K562 (cell line): ENCODE results near the gene RIMOC1. TPM values are rescaled to one million over a fixed set of nuclear protein-coding genes. Genes with fewer than 3 reads are reported as not detected.

Experiments
- AFF4 ChIP-seq: sonication (generic); formaldehyde crosslinking; IDR thresholded peaks from 2 replicates; pipeline ENCODE4 v1.8.0; 2023; ENCODE audit warnings: mild to moderate bottlenecking, missing genetic modification reagents
- ARID2 ChIP-seq: fragments of 450-650 bp; IDR thresholded peaks from 2 replicates; pipeline ENCODE4 v1.6.1; 2017; ENCODE audit warnings: antibody characterized with exemption, mild to moderate bottlenecking
- CHD4 ChIP-seq: fragments of 200-600 bp; sonication (generic); IDR thresholded peaks from 3 replicates; pipeline ENCODE4 v1.6.1; 2012; ENCODE audit warnings: low read depth, mild to moderate bottlenecking, mixed read lengths, low read length, inconsistent platforms; ENCODE audit not compliant: insufficient read depth, insufficient replicate concordance, poor library complexity, severe bottlenecking
- E4F1 ChIP-seq: fragments of 250-450 bp; sonication (Bioruptor Pico); IDR thresholded peaks from 2 replicates; pipeline ENCODE4 v1.5.0; 2021; ENCODE audit warnings: mild to moderate bottlenecking, borderline replicate concordance
- EGR1 ChIP-seq: fragments of 450-650 bp; conservative IDR thresholded peaks from 2 replicates; pipeline ENCODE4 v1.6.1; 2017; ENCODE audit warnings: mild to moderate bottlenecking
- ELF4 ChIP-seq: fragments of 450-650 bp; formaldehyde crosslinking; IDR thresholded peaks from 2 replicates; pipeline ENCODE4 v1.4.0; 2022; ENCODE audit warnings: missing genetic modification characterization
- FOSL1 ChIP-seq: fragments of 200-800 bp; sonication (Bioruptor generic); conservative IDR thresholded peaks from 2 replicates; pipeline ENCODE4 v1.6.1; 2016; ENCODE audit warnings: missing genetic modification characterization, missing compliant biosample characterization
- HMBOX1 ChIP-seq: sonication (generic); IDR thresholded peaks from 2 replicates; pipeline ENCODE4 v1.6.1; 2016
- ILK ChIP-seq: fragments of 450-650 bp; IDR thresholded peaks from 2 replicates; pipeline ENCODE4 v1.6.1; 2016; ENCODE audit warnings: missing genetic modification characterization, low read depth, mild to moderate bottlenecking, missing compliant biosample characterization, moderate library complexity, borderline replicate concordance
- MITF ChIP-seq: IDR thresholded peaks from 2 replicates; pipeline ENCODE4 v1.6.1; 2014; ENCODE audit warnings: antibody characterized with exemption
- NR3C1 ChIP-seq: sonication (generic); formaldehyde crosslinking; IDR thresholded peaks from 2 replicates; pipeline ENCODE4 v1.8.1; 2022; ENCODE audit warnings: missing genetic modification reagents
- OTX1 ChIP-seq: fragments of 450-650 bp; formaldehyde crosslinking; IDR thresholded peaks from 2 replicates; pipeline ENCODE4 v1.4.0; 2022; ENCODE audit warnings: mild to moderate bottlenecking
- PHB2 ChIP-seq: fragments of 450-650 bp; IDR thresholded peaks from 2 replicates; pipeline ENCODE4 v1.6.1; 2017; ENCODE audit warnings: low read depth
- PRPF4 ChIP-seq: fragments of 200-400 bp; formaldehyde crosslinking; IDR thresholded peaks from one replicate; pipeline ENCODE4 v1.6.1; 2017; ENCODE audit warnings: low read length, low read depth, mild to moderate bottlenecking; ENCODE audit not compliant: insufficient read depth, poor library complexity, severe bottlenecking
- PURB ChIP-seq: sonication (generic); formaldehyde crosslinking; IDR thresholded peaks from 2 replicates; pipeline ENCODE4 v1.9.0; 2021; ENCODE audit warnings: low read depth, mild to moderate bottlenecking, missing genetic modification reagents
- RUNX1 ChIP-seq: sonication (generic); IDR thresholded peaks from 2 replicates; pipeline ENCODE4 v1.6.1; 2016; ENCODE audit warnings: antibody characterized with exemption, low read depth
- SMAD1 ChIP-seq: fragments of 150-350 bp; IDR thresholded peaks from 2 replicates; pipeline ENCODE4 v1.6.1; 2014; ENCODE audit warnings: low read length, low read depth; ENCODE audit not compliant: partially characterized antibody
- STAT5A ChIP-seq: IDR thresholded peaks from 2 replicates; pipeline ENCODE4 v1.6.1; 2012; ENCODE audit warnings: low read length, inconsistent platforms, borderline replicate concordance
- TARDBP ChIP-seq: fragments of 450-650 bp; IDR thresholded peaks from 2 replicates; pipeline ENCODE4 v1.6.1; 2016
- ZNF436 ChIP-seq: fragments of 250-450, 450-650 bp; sonication (Bioruptor Pico); formaldehyde crosslinking; IDR thresholded peaks from 2 replicates; pipeline ENCODE4 v1.7.0; 2020; ENCODE audit warnings: mild to moderate bottlenecking
- ZNF695 ChIP-seq: fragments of 450-650 bp; formaldehyde crosslinking; IDR thresholded peaks from 2 replicates; pipeline ENCODE4 v1.4.0; 2020; ENCODE audit warnings: mild to moderate bottlenecking, moderate library complexity
- ZNF717 ChIP-seq: fragments of 250-450 bp; sonication (Bioruptor Pico); IDR thresholded peaks from 2 replicates; pipeline ENCODE4 v1.5.0; 2021
- polyA plus RNA-seq, 8 experiments: library from polyadenylated mRNA; depleted of rRNA in 4 of 8; stranded (reverse) in 5 of 8; unstranded in 3 of 8; fragments of >200 nt; fragmentation: Nextera tagmentation in 2 of 8; fragmentation: Illumina TruSeq in 1 of 8; extraction: Ambion mirVana in 2 of 8; extraction: Trizol in 1 of 8; gene quantifications; 2 replicates each; pipeline versions ENCODE4 v1.2.1 to v1.2.3, GENCODE V29; 2011 to 2014; ENCODE audit warnings: inconsistent platforms in 1 of 8, missing spikeins in 1 of 8
- total RNA-seq, 7 experiments: library from RNA; depleted of rRNA in 6 of 7; stranded (reverse); fragments of >200 nt in 6 of 7; fragmentation: Illumina TruSeq in 2 of 7; extraction: Trizol in 2 of 7; gene quantifications; 2 replicates each; pipeline versions ENCODE4 v1.2.1 to v1.2.3, GENCODE V29; 2011 to 2021; ENCODE audit warnings: low replicate concordance in 1 of 7

The RIMOC1 gene
- total and polyA plus RNA-seq, 9 of the 15 experiments (the other 6 are each of a cell fraction or from before 2014, with no cell fraction given), result 11.6 to 63.1 (median 30.8) TPM

GRCh38 chr5:41883243-41883642 lies 20.9 kb upstream of the RIMOC1 start (continued):
- TF ChIP-seq ELF4 (CRISPR knock-in tag) (no peak), ZNF717 (CRISPR knock-in tag) (no peak), RUNX1 (no peak), ARID2 (no peak), ZNF436 (CRISPR knock-in tag) (no peak), PRPF4 (no peak), NR3C1 (CRISPR knock-in tag) (no peak), PURB (CRISPR knock-in tag) (no peak), STAT5A (peak; percentile 52), ZNF695 (CRISPR knock-in tag) (no peak), EGR1 (peak; percentile 44), FOSL1 (tag) (0 out of 2 replicates have a peak, but pooled peaks have one; percentile 25), HMBOX1 (peak; percentile 95), E4F1 (0 out of 2 replicates have a peak, but pooled peaks have one; percentile 45), SMAD1 (peak; percentile 42), CHD4 (no peak), ILK (no peak), OTX1 (CRISPR knock-in tag) (no peak), PHB2 (no peak), AFF4 (no peak), MITF (0 out of 2 replicates have a peak, but pooled peaks have one; percentile 51), TARDBP (no peak)
